IPS-NIHi11 (cell line): ENCODE measurements around the gene SLC29A2.
"Not testable (repeated sequence)": the region's sequence is repeated elsewhere in the genome, so short reads cannot be mapped to it uniquely, and the experiment has no call there.

Source experiments
- DNase-seq: peaks from one replicate; pipeline ENCODE4 v3.0.0; 2012; ENCODE audit warnings: mixed read lengths, low spot score

SLC29A2 gene

GRCh38 chr11:66384316-66384715 lies 12.8 kb upstream of the SLC29A2 start:
- not testable (repeated sequence) for DNase-seq

- DNase-seq = not testable (repeated sequence)
Observed at GRCh38 chr11:66380264-66380663, 8.7 kb upstream of the SLC29A2 start.

GRCh38 chr11:66373690-66374287 lies 2.2 kb upstream of the SLC29A2 start:
- DNase-seq = not testable (repeated sequence)

- no peak for DNase-seq
Observed at GRCh38 chr11:66373265-66373664, 1.7 kb upstream of the SLC29A2 start.

GRCh38 chr11:66369073-66369894 lies 2.3 kb downstream of the SLC29A2 start:
- DNase-seq = no peak

- DNase-seq = no peak
Observed at GRCh38 chr11:66368484-66368883, 3.1 kb downstream of the SLC29A2 start.

- DNase-seq = no peak
Observed at GRCh38 chr11:66367561-66368312, 3.8 kb downstream of the SLC29A2 start.

GRCh38 chr11:66366844-66367477 lies 4.6 kb downstream of the SLC29A2 start:
- no peak for DNase-seq

- DNase-seq = no peak
Observed at GRCh38 chr11:66365711-66366619, 5.6 kb downstream of the SLC29A2 start.

- no peak for DNase-seq
Observed at GRCh38 chr11:66365166-66365565, 6.4 kb downstream of the SLC29A2 start.

- peak; percentile 91 for DNase-seq
Observed at GRCh38 chr11:66363805-66364535, 7.6 kb downstream of the SLC29A2 start.

- DNase-seq = no peak
Observed at GRCh38 chr11:66363187-66363601, 8.4 kb downstream of the SLC29A2 start.

GRCh38 chr11:66362481-66363147 lies 8.9 kb downstream of the SLC29A2 start:
- no peak for DNase-seq

- DNase-seq = no peak
Observed at GRCh38 chr11:66361502-66361941, 10.0 kb downstream of the SLC29A2 start.

GRCh38 chr11:66360406-66361073 lies 11.0 kb downstream of the SLC29A2 start:
- DNase-seq = no peak

GRCh38 chr11:66359662-66360087 lies 11.9 kb downstream of the SLC29A2 start:
- DNase-seq = peak; percentile 65

- DNase-seq = not testable (repeated sequence)
Observed at GRCh38 chr11:66350560-66351235, 20.9 kb downstream of the SLC29A2 start.

- DNase-seq = no peak
Observed at GRCh38 chr11:66349084-66349386, 22.5 kb downstream of the SLC29A2 start.
